Measurements from ENCODE around the gene PDE1A.

GRCh38 chr2:182368446-182368845, 58.4 kb downstream of the PDE1A start:
- TF ChIP-seq POLR2A (IDR thresholded peaks at IDR 0.05; ENCODE audit: insufficient read depth in 1 of 2, low read depth in 2 of 2, low read length in 2 of 2) = no peak
- TF ChIP-seq ZNF703 (CRISPR knock-in tag; IDR thresholded peaks at IDR 0.05; ENCODE audit: borderline replicate concordance) = no peak
- no peak for TF ChIP-seq ZNF275 (CRISPR knock-in tag; IDR thresholded peaks at IDR 0.05; ENCODE audit: borderline replicate concordance)
- no peak for TF ChIP-seq DDIT3 (CRISPR knock-in tag; IDR thresholded peaks at IDR 0.05)
- TF ChIP-seq TAF1 (CRISPR knock-in tag; IDR thresholded peaks at IDR 0.05) = no peak
- TF ChIP-seq SP2 (CRISPR knock-in tag; IDR thresholded peaks at IDR 0.05) = no peak
- TF ChIP-seq CHD2 (IDR thresholded peaks at IDR 0.05; ENCODE audit: low read depth, low read length) = no peak
- no peak for TF ChIP-seq SMARCE1 (IDR thresholded peaks at IDR 0.05; ENCODE audit: borderline replicate concordance)
- no peak for TF ChIP-seq CEBPB (IDR thresholded peaks at IDR 0.05; ENCODE audit: borderline replicate concordance, low read depth, low read length)

Data from HepG2 (cell line).